Dedifferentiated amniotic fluid mesenchymal stem cell (primary cell): Measurements from ENCODE around the gene BAHCC1.
A peak's percentile ranks its signal among the peaks of the same experiment; 100 is the strongest.

Experiments
- DNase-seq: peaks from one replicate; pipeline ENCODE4 v3.0.0-alpha.2; 2016; ENCODE audit errors: extremely low spot score

The BAHCC1 gene

DNA sequence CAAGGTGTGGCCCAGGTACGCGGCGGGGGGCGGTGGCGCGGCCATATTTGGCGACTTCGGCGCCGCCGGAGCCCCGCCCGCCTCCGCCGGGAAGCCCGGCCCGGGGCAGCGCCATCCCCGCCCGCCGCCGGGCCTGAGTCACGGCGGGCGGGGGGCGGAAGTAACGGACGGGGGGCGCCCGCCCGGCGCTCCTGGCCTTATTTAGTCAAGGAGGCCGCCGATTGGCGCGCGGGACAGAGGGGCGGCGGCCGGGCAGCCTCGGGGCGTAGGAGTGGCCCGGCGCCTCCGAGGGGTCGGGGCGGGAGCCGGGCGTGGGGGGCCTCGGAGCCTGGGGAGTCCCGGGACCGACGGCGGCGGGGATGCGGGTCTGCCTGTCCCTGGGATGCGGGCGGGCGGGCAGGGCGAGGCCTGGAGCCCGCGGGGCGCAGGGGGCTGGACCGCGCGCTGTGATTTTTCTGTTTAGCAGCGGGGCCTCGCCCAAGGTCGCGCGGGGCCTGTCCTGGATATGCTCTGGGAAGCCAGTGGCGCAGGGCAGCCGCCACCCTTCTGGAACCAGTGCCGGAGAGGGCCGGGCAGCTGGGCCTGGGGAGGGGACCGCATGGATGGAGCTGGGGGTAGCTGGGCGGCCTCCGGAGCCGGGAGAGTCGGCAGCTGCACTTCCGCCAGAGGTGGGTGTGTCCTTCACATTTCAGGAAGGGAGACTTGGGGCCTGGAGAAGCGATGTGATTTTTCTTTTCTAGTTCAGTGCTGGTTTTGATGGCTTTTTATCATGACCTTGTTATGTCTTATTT, 119.7 kb downstream of the BAHCC1 start:
- DNase-seq: peak; percentile 49

DNA sequence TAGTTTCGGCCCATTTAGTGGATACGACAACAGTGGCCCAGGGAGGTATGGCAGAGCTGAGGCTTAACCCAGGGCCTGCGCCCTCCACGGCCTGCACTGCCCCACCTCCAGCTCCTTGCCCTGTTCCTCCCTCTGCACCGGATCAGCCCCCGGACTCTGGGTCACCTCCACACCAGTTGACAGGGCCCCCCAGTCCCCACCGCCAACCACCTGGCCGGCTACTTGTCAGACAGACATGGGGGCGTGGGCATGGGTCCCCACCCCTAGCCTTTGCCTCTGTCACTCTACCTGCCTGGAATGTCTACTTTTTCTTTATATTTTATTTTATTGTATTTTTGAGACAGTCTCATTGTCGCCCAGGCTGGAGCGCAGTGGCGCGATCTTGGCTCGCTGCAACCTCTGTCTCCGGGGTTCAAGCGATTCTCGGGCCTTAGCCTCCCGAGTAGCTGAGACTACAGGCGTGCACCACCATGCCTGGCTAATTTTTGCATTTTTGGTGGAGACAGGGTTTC, 120.3 kb downstream of the BAHCC1 start:
- DNase-seq: no peak
